ENCODE data around the gene HM13.

GRCh38 chr20:31564284-31564683, 50.0 kb downstream of the HM13 start:
- TF ChIP-seq CTCF (IDR thresholded peaks at IDR 0.05; ENCODE audit: low read depth, low read length, poor library complexity, severe bottlenecking) (no peak), EZH2phosphoT487 (IDR thresholded peaks at IDR 0.05; ENCODE audit: borderline replicate concordance, low read length) (no peak)
